Colon (tissue), 2 donors: Measurements from ENCODE around the gene SDK2.

Experiments used
- FAIRE-seq: peaks from 2 replicates; lab custom pipeline; 2012; peaks lifted over from hg19 to GRCh38; lab: Jason Lieb, UNC
- donor health status: control.
- donor health status: control.

SDK2 gene

DNA sequence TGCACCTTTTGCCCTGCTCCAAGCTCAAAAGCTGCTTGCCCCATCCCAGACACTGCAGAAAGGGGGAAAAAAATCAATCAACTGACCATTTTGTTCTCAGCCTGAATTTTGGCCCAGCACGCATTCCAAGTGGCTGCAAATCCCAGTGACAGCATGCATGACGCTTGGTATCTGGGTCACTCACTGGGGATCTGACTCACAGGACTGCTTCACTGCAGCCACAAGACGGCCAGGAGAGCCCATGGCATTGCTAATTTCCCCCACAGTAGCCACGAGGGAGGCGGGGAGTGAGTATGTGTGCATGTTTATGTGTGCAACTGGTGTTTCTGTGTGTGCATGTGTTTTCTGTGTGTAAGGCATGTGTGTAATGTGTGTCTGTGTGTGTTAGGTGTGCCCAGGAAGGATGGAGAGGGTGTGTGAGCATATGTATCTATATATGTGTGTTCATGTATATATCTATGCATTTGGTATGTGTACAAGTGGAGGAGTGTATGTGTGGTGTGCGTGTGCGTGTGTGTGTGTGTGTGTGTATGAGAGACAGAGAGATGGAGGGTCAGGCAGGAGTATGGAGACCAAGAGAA is 33.8 kb downstream of the SDK2 start:
- no peak for FAIRE-seq

- FAIRE-seq = no peak
Measured at GRCh38 chr17:73609758-73610157, 34.5 kb downstream of the SDK2 start.

DNA sequence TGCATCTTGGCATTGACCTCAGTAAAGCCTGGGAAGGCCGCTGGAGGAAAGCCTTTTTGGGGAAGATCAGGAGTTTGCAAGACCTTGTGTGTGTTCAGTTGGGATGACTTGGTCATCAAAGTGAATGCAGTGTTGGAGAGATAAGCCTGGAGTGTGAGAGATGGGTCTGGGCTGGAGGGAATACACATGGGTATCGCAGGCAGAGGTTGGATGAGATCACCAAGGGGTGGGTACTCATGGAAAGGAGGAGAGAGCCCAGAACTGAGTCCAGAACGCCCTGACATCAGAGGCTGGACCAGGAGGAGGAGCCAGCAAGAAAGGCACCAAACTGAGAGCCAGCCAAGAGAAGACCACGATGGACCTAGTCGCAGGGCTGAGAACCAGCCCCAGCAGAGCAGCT is 35.2 kb downstream of the SDK2 start:
- no peak for FAIRE-seq

- no peak for FAIRE-seq
Measured at GRCh38 chr17:73605444-73605843, 38.8 kb downstream of the SDK2 start.

- no peak for FAIRE-seq
Measured at GRCh38 chr17:73604476-73604875, 39.8 kb downstream of the SDK2 start.

DNA sequence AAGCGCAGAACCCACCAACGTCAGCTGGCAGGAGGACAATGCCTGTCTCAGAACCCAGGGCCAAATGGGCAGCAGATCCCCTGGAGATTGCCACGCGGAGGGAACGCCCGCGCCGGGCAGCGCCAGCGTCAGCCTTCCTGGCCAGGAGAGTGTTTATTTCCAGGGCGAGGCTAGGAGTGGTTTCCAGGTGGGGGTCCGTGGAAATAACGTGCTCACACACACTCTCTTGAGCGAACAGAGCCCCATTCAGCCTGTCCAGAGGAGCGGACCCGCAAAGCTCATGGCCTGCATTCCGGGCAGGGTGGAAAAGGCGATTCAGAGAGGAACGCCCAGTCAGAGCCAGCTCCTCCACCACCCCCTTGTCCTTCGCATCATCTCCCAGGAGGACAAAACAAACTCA is 40.3 kb downstream of the SDK2 start:
- FAIRE-seq = no peak

DNA sequence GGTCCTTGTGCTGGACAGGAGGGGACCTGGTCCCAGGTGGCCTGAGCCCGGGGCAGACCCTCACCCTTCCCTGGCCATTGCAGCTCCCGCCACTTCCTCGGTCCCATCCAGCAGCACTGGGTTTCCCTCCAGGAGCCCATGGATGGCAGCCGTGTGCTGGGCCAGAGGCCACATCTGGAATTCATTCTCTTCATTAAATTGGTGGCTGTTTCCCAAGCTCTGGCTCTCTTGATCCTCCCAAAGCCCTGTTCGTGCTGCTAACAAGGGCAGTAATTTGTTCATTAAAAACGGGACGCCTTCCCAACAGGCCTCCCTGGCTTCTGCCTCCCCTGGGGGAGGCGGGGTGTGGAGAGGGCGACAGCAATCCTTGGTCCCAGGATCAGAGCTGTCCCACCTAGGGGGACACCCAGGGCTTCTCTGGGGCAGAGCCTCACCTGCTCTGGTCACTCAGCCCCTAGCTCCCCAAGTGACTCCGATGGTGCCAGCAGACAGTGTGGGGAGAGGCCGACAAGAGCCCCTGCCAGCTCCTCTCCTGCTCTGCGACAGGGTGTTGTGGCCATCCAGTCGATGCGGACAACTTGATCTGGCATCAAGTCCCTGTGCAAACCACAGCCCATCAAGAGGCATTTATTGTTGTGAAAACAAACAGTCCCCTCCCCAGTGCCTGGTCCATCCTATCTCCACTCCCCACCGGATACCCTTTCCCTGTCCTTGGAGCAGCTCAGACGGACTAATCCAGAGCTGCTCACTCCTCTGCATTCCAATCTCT is 44.0 kb downstream of the SDK2 start:
- FAIRE-seq = no peak

DNA sequence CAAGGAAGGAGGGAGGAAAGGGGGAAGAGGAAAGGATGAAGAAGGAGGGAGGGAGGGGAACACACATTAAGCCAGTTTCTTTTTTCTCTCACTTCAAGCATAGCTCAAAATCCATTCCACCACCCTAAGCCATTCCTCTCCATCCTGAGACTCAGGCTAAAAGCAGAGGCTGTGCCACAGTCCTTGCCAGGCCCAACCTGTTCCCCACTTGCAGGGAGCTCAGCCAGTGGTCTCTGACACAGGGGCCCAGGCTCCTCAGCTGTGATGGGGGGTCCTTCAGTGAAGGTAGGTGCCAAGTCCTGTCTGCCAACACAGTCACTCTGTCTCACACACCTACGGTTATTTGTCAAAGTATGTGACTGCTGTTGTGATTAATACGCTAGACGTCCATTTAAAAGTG is 44.6 kb downstream of the SDK2 start:
- no peak for FAIRE-seq

DNA sequence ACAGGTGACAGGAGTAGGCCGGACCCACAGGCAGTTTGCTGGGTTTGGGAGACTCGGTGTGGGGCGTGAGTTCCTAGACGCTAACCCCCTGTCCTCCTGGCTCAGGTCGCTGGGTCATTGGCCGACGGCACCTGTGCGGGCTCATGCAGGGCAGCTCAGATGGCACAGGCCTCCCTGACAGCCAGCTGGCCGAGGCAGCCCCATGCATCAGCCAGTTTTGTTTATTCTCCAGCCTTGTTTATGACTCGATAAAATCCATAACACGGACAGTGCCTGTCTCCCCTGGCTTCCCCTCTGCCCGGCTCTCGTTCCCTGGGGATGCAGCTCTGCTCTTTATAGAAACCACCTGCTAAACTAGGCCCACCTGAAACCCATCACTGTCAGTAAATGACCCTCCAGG is 46.0 kb downstream of the SDK2 start:
- no peak for FAIRE-seq

- FAIRE-seq = no peak
Measured at GRCh38 chr17:73595931-73596330, 48.3 kb downstream of the SDK2 start.

- no peak for FAIRE-seq
Measured at GRCh38 chr17:73595479-73595878, 48.8 kb downstream of the SDK2 start.

DNA sequence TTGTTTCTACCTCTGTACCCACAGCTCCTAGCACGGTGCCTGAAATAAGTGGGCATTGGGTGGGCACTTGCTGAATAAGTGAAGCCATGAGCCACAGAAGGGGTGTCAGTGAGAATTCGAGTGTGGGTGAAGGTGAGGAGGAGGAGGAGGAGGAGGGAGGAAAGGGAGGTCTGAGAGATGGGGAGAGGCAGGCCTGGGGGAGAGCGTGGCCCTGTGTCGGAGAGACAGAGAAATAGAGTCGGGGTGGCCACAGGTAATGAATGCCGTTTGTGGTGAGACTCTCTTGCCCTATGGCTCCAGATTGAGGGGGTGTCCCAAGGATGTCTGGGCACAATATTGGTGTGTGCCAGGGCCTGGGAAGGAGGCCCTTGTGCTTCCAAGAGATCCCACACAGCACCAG is 49.2 kb downstream of the SDK2 start:
- FAIRE-seq = no peak

- no peak for FAIRE-seq
Measured at GRCh38 chr17:73594598-73594997, 49.6 kb downstream of the SDK2 start.

DNA sequence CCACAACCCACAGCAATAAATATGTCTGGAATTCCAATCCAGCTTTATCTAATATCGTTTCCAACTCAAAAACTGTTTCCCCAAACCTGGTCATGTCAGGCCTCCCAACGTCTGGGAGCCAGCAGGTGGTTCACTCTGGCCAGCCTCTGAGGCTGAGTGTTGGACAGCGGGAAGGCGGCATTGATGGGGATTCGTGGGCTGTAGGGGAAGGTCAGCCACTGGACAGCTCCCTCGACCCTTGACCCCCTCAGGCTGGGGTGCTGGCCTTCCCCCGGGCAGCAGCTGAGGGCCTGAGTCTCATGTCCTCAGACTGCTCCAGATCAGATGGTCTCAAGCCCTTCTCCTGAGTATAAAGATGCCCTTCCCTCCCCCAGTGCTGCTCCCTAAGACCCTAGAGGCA is 50.2 kb downstream of the SDK2 start:
- no peak for FAIRE-seq

- FAIRE-seq = no peak
Measured at GRCh38 chr17:73593249-73593965, 50.8 kb downstream of the SDK2 start.

GRCh38 chr17:73592501-73592961 is 51.7 kb downstream of the SDK2 start:
- FAIRE-seq = no peak

DNA sequence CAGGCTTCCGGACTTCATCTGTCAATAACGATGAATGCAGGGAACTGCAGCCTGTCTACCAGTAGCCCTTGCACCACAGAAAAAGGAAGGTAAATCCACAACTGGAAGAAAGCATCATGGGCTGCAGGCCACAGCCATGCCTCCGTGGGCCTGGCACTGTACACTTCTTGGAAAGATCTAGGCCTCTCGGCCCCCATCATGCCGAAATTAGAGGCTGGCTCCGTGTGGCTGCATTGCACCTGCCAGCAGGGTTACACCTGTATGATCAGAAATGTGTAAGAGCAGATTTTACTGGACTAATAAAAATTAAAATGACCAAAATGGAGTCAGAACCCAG is 52.2 kb downstream of the SDK2 start:
- FAIRE-seq = no peak

GRCh38 chr17:73591296-73592078 is 52.8 kb downstream of the SDK2 start:
- no peak for FAIRE-seq

DNA sequence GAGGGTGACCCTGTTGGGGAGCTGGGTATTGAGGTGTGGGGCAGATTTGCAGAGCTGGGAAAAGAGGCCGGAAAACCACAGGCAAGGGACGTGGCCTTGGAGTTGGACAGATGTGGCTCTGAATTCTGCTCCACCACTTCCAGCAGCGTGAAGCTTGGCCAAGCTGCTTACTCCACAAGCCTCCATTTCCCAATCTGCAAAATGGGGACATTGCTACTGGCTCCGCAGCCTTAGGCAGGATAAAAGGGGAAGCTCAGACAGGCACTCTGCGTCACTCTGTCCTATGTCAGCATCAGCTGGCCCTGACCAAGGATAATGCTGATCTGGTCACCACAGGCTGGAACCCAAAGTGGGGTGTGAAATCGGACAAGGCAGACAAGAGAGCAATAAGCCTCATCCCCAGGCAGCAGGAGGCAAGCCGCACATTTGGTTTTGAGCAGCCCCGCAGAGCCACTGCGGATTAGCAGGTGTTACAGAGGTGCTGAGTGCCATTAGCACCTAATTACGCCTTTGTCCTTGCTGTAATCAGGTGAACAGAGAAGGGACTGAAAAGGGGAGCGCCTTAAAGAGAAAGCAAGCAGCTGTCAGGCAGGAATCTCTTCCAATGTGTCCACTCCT is 54.8 kb downstream of the SDK2 start:
- FAIRE-seq = no peak

GRCh38 chr17:73588891-73589290 is 55.4 kb downstream of the SDK2 start:
- no peak for FAIRE-seq

DNA sequence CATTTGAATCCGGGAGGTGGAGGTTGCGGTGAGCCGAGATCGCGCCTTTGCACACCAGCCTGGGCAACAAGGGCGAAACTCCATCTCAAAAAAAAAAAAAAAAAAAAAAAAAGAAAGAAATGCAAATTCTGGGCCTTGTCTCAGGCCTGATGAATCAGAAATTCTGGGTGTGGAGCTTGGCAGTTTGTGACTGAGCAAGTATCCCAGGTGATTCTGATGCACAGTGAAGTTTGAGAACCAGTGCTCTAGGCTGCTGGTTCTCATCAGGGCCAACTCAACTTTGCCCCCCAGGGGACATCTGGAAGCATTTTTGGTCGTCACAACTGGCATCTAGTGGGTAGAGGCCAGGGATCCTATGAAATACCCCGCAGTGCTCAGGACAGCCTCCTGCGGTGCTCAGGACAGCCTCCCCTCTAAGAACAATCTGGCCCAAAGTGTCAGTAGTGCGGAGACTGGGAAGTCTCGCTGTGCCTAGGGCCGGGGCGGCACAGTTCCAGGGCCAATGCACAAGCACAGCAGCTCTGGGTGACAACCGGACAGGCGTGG is 55.9 kb downstream of the SDK2 start:
- no peak for FAIRE-seq
